GM20000 (cell line): ENCODE data around the gene SYNRG.

Source experiments
- DNase-seq: peaks from one replicate; pipeline ENCODE4 v3.0.0; 2012; ENCODE audit warnings: low spot score
- CTCF ChIP-seq: IDR thresholded peaks from 2 replicates; pipeline ENCODE4 v1.5.1; 2012; ENCODE audit warnings: mild to moderate bottlenecking, control low read depth; ENCODE audit errors: extremely low read depth, missing control alignments

The SYNRG gene

GRCh38 chr17:37541880-37542660 is 67.1 kb downstream of the SYNRG start:
- TF ChIP-seq CTCF: no peak
- DNase-seq: no peak

GRCh38 chr17:37538981-37539659 is 70.1 kb downstream of the SYNRG start:
- DNase-seq: no peak
- TF ChIP-seq CTCF: no peak

- TF ChIP-seq CTCF: no peak
- no peak for DNase-seq
Observed at GRCh38 chr17:37535906-37536305, 73.3 kb downstream of the SYNRG start.

DNA sequence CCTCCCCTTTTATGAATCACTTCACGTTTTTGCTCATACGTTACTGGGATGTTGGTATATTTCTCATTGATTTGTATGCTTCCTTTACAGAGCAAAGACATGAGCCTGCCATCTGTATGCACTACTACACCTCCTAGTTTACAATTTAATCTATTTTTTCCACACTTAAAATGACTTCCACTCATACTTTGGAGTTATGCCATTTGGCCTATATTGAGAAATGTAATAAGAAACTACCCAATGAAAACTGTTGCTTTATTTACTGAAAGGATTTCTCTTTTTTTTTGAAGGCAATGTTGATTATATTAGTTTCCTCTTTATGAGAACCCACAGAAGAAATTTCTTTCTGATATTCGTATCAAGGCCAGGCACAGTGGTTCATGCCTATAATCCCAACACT is 76.5 kb downstream of the SYNRG start:
- no peak for DNase-seq
- no peak for TF ChIP-seq CTCF

DNA sequence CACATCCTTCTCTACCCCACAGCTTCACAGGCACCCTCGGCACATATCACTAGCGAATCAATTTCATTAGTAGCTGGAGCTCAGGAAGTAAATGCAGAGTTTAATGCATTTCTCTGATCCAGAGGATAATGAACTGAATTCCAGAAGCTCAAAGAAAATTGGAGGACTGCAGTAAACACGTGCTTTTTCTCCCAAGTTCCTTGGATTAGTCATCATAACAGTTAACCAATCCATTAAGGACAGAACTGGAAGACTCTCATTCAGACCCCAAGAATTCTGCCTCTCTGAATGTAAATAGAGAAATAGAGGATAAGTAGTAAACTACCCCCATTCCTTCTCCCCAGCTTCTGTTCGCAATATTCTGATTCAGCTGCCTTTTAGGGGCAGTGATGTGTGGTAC is 78.8 kb downstream of the SYNRG start:
- TF ChIP-seq CTCF: no peak
- DNase-seq: no peak

- peak; percentile 33 for TF ChIP-seq CTCF
- DNase-seq: peak; percentile 41
Observed at GRCh38 chr17:37527249-37527851, 81.9 kb downstream of the SYNRG start.

DNA sequence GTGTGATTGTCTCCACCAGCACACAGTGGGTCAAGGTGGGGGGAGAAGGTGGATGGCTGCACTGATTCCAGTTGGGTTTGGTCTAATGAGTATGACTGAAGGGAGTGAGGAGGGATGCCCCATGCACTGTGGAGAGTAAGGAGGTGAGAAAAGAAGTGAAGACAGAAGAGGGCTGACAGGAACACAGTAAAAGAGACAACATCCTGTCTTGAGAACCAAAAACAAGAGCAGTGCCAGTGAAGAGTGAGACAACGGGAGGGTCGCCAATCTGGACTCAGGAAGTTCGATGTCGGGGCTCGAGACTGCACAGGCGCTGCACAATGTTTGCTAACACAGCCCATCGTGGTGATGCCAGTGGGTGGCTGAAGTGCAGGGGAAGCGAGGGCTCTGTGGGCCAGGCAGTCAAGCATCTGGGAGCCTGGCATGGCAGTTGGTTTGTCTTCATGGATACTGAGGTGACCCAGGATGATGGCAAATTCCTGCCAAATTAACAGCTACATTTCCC is 85.5 kb downstream of the SYNRG start:
- no peak for TF ChIP-seq CTCF
- DNase-seq: no peak
